Peyer's patch (tissue), 4 donors: Measurements from ENCODE around the gene ATP2C1. TPM values are rescaled to one million over a fixed set of nuclear protein-coding genes. Genes with fewer than 3 reads are reported as not detected.

Experiments
- DNase-seq, 3 donors: peaks; one replicate each; pipeline ENCODE4 v3.0.0-alpha.2; 2017 to 2019
- H3K27ac ChIP-seq, 4 donors: fragments of 200-600 bp; sonication (generic); one replicate each; pipeline ENCODE4 v1.5.1; 2016 to 2019
- H3K27me3 ChIP-seq, 2 donors: fragments of 200-600 bp; sonication (generic); one replicate each; pipeline ENCODE4 v1.5.1; 2019
- H3K36me3 ChIP-seq, 3 donors: fragments of 200-600 bp; sonication (generic); one replicate each; pipeline ENCODE4 v1.5.1; 2016 to 2019
- H3K4me1 ChIP-seq, 4 donors: fragments of 200-600 bp; sonication (generic); one replicate each; pipeline ENCODE4 v1.5.1; 2016 to 2019
- H3K4me3 ChIP-seq, 4 donors: fragments of 200-600 bp; sonication (generic); 1 replicate in 3 of 4; 2 replicates in 1 of 4; pipeline ENCODE4 v1.5.1; 2016 to 2019; ENCODE audit warnings: mild to moderate bottlenecking in 1 of 4
- H3K9me3 ChIP-seq, 4 donors: fragments of 200-600 bp; sonication (generic); one replicate each; pipeline ENCODE4 v1.5.1; 2016 to 2019; ENCODE audit warnings: mild to moderate bottlenecking in 1 of 4
- CTCF ChIP-seq, 6 experiments: fragments of 450-650 bp in 4 of 6; fragments of 200-600 bp in 2 of 6; sonication (generic) in 1 of 6; IDR thresholded peaks; one replicate each; pipeline ENCODE4 v1.5.1; 2017 to 2019; ENCODE audit warnings: antibody characterized with exemption in 6 of 6, mild to moderate bottlenecking in 3 of 6, moderate library complexity in 1 of 6
- POLR2A ChIP-seq, 2 donors: fragments of 450-650 bp; IDR thresholded peaks; one replicate each; pipeline ENCODE4 v1.5.1; 2017; ENCODE audit warnings: antibody characterized with exemption in 2 of 2, mild to moderate bottlenecking in 2 of 2, moderate library complexity in 2 of 2
- total RNA-seq, 4 donors: library from RNA; depleted of rRNA; stranded (reverse); fragments of >200 nt; gene quantifications; one replicate each; pipeline ENCODE4 v1.1.0, GENCODE V29; 2016

Gene ATP2C1
- total RNA-seq, 4 donors from 2014 or later = 32.2 to 49.5 (median 40.8) TPM

- Histone ChIP-seq H3K27ac (peak overlapping the region; percentile 89 to 99 (median 97)), H3K27me3 (no peaks in the 10 kb centered on the region), H3K4me1 (peaks cover 0 to 18% (median 0%) of the 10 kb centered on the region in 4 donors), H3K4me3 (peak overlapping the region; percentile 72 to 96 (median 84)), H3K36me3 (no peaks in the 10 kb centered on the region), H3K9me3 (no peaks in the 10 kb centered on the region)
- TF ChIP-seq POLR2A (IDR thresholded peaks at IDR 0.05) = peak in 1 of 2 donors; percentile 8
- TF ChIP-seq CTCF (IDR thresholded peaks at IDR 0.05) = peak; percentile 81 to 98 (median 90)
- DNase-seq = peak in 2 of 3 donors; percentile 81 to 88
Measured at GRCh38 chr3:130892759-130893375, 1.0 kb upstream of the ATP2C1 start.

GRCh38 chr3:130894130-130894985 is 474 bp downstream of the ATP2C1 start:
- Histone ChIP-seq H3K9me3 (no peaks in the 10 kb centered on the region), H3K4me3 (peak overlapping the region; percentile 72 to 96 (median 84)), H3K27ac (peak overlapping the region; percentile 89 to 99 (median 97)), H3K36me3 (no peaks in the 10 kb centered on the region), H3K27me3 (no peaks in the 10 kb centered on the region), H3K4me1 (peaks cover 0 to 18% (median 0%) of the 10 kb centered on the region in 4 donors)
- DNase-seq = peak; percentile 49 to 69 (median 62)
- TF ChIP-seq POLR2A (IDR thresholded peaks at IDR 0.05) (no peak), CTCF (IDR thresholded peaks at IDR 0.05) (no peak)

- H3K4me1 ChIP-seq = peaks cover 0 to 18% (median 0%) of the 10 kb centered on the region in 4 donors
- H3K27me3 ChIP-seq = no peaks in the 10 kb centered on the region
- peak overlapping the region in 2 of 4 donors; percentile 96 to 99 for H3K27ac ChIP-seq
- no peak for TF ChIP-seq CTCF (IDR thresholded peaks at IDR 0.05)
- no peak for TF ChIP-seq POLR2A (IDR thresholded peaks at IDR 0.05)
- no peaks in the 10 kb centered on the region for H3K9me3 ChIP-seq
- peak overlapping the region; percentile 72 to 96 (median 84) for H3K4me3 ChIP-seq
- DNase-seq = no peak
- H3K36me3 ChIP-seq = no peaks in the 10 kb centered on the region
Measured at GRCh38 chr3:130894986-130895280, 1.0 kb downstream of the ATP2C1 start.

- no peak overlapping the region for H3K27ac ChIP-seq
- no peak overlapping the region for H3K4me3 ChIP-seq
- peaks cover 0 to 22% (median 0%) of the 10 kb centered on the region in 4 donors for H3K4me1 ChIP-seq
- no peak for TF ChIP-seq POLR2A (IDR thresholded peaks at IDR 0.05)
- TF ChIP-seq CTCF (IDR thresholded peaks at IDR 0.05) = no peak
- no peaks in the 10 kb centered on the region for H3K36me3 ChIP-seq
- DNase-seq = no peak
- H3K27me3 ChIP-seq = no peaks in the 10 kb centered on the region
- H3K9me3 ChIP-seq = no peaks in the 10 kb centered on the region
Measured at GRCh38 chr3:130895690-130896488, 2.0 kb downstream of the ATP2C1 start.

- Histone ChIP-seq H3K4me1 (peaks cover 0 to 23% (median 0%) of the 10 kb centered on the region in 4 donors), H3K27me3 (no peaks in the 10 kb centered on the region), H3K36me3 (no peaks in the 10 kb centered on the region), H3K4me3 (no peak overlapping the region), H3K9me3 (no peaks in the 10 kb centered on the region), H3K27ac (no peak overlapping the region)
- DNase-seq = no peak
- TF ChIP-seq CTCF (IDR thresholded peaks at IDR 0.05) (no peak), POLR2A (IDR thresholded peaks at IDR 0.05) (no peak)
Measured at GRCh38 chr3:130897316-130897715, 3.4 kb downstream of the ATP2C1 start.
